C4-2B (cell line): ENCODE results near the gene OTOG.

Experiments
- CTCF ChIP-seq: fragments of 450-650 bp; conservative IDR thresholded peaks from 2 replicates; pipeline ENCODE4 v1.5.1; 2017; ENCODE audit warnings: mild to moderate bottlenecking
- ZFX ChIP-seq: fragments of 450-650 bp; IDR thresholded peaks from 2 replicates; pipeline ENCODE4 v1.6.1; 2017

- TF ChIP-seq CTCF (no peak), ZFX (no peak)
Observed at GRCh38 chr11:17514476-17514875, 32.6 kb upstream of the OTOG start.
